Urinary bladder (tissue), 4 donors: ENCODE results near the gene IL4I1. TPM values are rescaled to one million over a fixed set of nuclear protein-coding genes. Genes with fewer than 3 reads are reported as not detected.

ENCODE experiments used
- DNase-seq: peaks from one replicate; pipeline ENCODE4 v3.0.0-alpha.2; 2015; ENCODE audit errors: extremely low spot score
- H3K27ac ChIP-seq: one replicate; pipeline ENCODE4 v1.5.1; 2013; ENCODE audit warnings: low read depth, mild to moderate bottlenecking, moderate library complexity
- H3K36me3 ChIP-seq: one replicate; pipeline ENCODE4 v1.6.1; 2013; ENCODE audit warnings: mild to moderate bottlenecking, moderate library complexity; ENCODE audit not compliant: insufficient read depth
- H3K4me1 ChIP-seq: one replicate; pipeline ENCODE4 v1.6.1; 2013; ENCODE audit warnings: mild to moderate bottlenecking, moderate library complexity; ENCODE audit not compliant: insufficient read depth
- H3K4me3 ChIP-seq: one replicate; pipeline ENCODE4 v1.5.1; 2013; ENCODE audit warnings: low read depth, low read length
- WGBS: extraction: QIAGEN DNeasy Blood & Tissue Kit; methylation state at CpG from one replicate; pipeline ENCODE4 v1.1.7; 2013; 5-methylcytosine and 5-hydroxymethylcytosine counted together
- polyA plus RNA-seq: library from polyadenylated mRNA; stranded (reverse); fragments of 200-250 nt; gene quantifications from one replicate; pipeline ENCODE4 v1.2.3, GENCODE V29; 2013
- total RNA-seq: library from RNA; depleted of rRNA; stranded (reverse); fragments of >200 nt; gene quantifications from one replicate; pipeline ENCODE4 v1.2.3, GENCODE V29; 2014
- donor health status: healthy with polysubstance abuse.
- donor health status: healthy.

Gene IL4I1
- total and polyA plus RNA-seq, 2 donors, result 0.58 to 1.4 TPM

- Histone ChIP-seq H3K4me3 (no peak overlapping the region), H3K4me1 (no peaks in the 10 kb centered on the region), H3K36me3 (peaks cover 16% of the 10 kb centered on the region), H3K27ac (no peak overlapping the region)
- 98% methylated on average over 5 of the region's 5 CpGs for WGBS
- no peak for DNase-seq
Observed at GRCh38 chr19:49883094-49883493, 13.6 kb downstream of the IL4I1 start.

GRCh38 chr19:49882643-49883042 is 14.0 kb downstream of the IL4I1 start:
- H3K36me3 ChIP-seq, result peaks cover 16% of the 10 kb centered on the region
- no peak overlapping the region for H3K4me3 ChIP-seq
- H3K4me1 ChIP-seq, result no peaks in the 10 kb centered on the region
- no peak overlapping the region for H3K27ac ChIP-seq
- no peak for DNase-seq
- 97% methylated on average over 14 of the region's 14 CpGs for WGBS

GRCh38 chr19:49881672-49882394 is 14.9 kb downstream of the IL4I1 start:
- WGBS, result 93% methylated on average over 31 of the region's 31 CpGs
- H3K27ac ChIP-seq, result no peak overlapping the region
- H3K4me3 ChIP-seq, result no peak overlapping the region
- no peak for DNase-seq
- no peaks in the 10 kb centered on the region for H3K4me1 ChIP-seq
- H3K36me3 ChIP-seq, result peaks cover 16% of the 10 kb centered on the region

GRCh38 chr19:49881186-49881585 is 15.5 kb downstream of the IL4I1 start:
- DNase-seq, result no peak
- H3K36me3 ChIP-seq, result peaks cover 16% of the 10 kb centered on the region

GRCh38 chr19:49880162-49880869 is 16.4 kb downstream of the IL4I1 start:
- H3K4me3 ChIP-seq, result no peak overlapping the region
- WGBS, result 93% methylated on average over 10 of the region's 10 CpGs
- no peak overlapping the region for H3K27ac ChIP-seq
- DNase-seq, result no peak
- H3K36me3 ChIP-seq, result peaks cover 16% of the 10 kb centered on the region
- no peaks in the 10 kb centered on the region for H3K4me1 ChIP-seq

More at GRCh38 chr19:49881186-49881585, 15.5 kb downstream of the IL4I1 start:
- H3K4me3 ChIP-seq, result no peak overlapping the region
- no peak overlapping the region for H3K27ac ChIP-seq
- no peaks in the 10 kb centered on the region for H3K4me1 ChIP-seq
- WGBS, result 96% methylated on average over 17 of the region's 17 CpGs

GRCh38 chr19:49879243-49879963 is 17.3 kb downstream of the IL4I1 start:
- H3K4me3 ChIP-seq, result no peak overlapping the region
- no peak for DNase-seq
- no peaks in the 10 kb centered on the region for H3K4me1 ChIP-seq
- H3K36me3 ChIP-seq, result peaks cover 14% of the 10 kb centered on the region
- no peak overlapping the region for H3K27ac ChIP-seq
- 95% methylated on average over 12 of the region's 12 CpGs for WGBS

GRCh38 chr19:49878744-49879070 is 18.0 kb downstream of the IL4I1 start:
- no peak overlapping the region for H3K4me3 ChIP-seq
- no peaks in the 10 kb centered on the region for H3K4me1 ChIP-seq
- no peak for DNase-seq
- WGBS, result 84% methylated on average over 9 of the region's 9 CpGs
- H3K27ac ChIP-seq, result no peak overlapping the region
- peaks cover 7% of the 10 kb centered on the region for H3K36me3 ChIP-seq

GRCh38 chr19:49877879-49878743 is 18.6 kb downstream of the IL4I1 start:
- peaks cover 7% of the 10 kb centered on the region for H3K36me3 ChIP-seq
- DNase-seq, result peak; percentile 94
- H3K4me1 ChIP-seq, result no peaks in the 10 kb centered on the region
- peak overlapping the region; percentile 41 for H3K4me3 ChIP-seq
- 7% methylated on average over 41 of the region's 41 CpGs for WGBS
- H3K27ac ChIP-seq, result peak overlapping the region; percentile 94

- peak; percentile 99 for DNase-seq
- Histone ChIP-seq H3K36me3 (peaks cover 7% of the 10 kb centered on the region), H3K27ac (peak within 1 kb of the TSS; percentile 94), H3K4me1 (no peaks in the 10 kb centered on the region), H3K4me3 (peak within 1 kb of the TSS; percentile 59)
- under 1% methylated on average over 61 of the region's 61 CpGs for WGBS
Observed at GRCh38 chr19:49877020-49877878, 19.4 kb downstream of the IL4I1 start, which contains the start of the genes AKT1S1 and TBC1D17. TSS of gene AKT1S1 (minus strand) at chr19:49877355. CDS start at chr19:49873295, 4,060 bp downstream. TSS of gene TBC1D17 (plus strand) at chr19:49877702. CDS start at chr19:49877724, 22 bp downstream.

- DNase-seq, result peak; percentile 99
- WGBS, result under 1% methylated on average over 46 of the region's 46 CpGs
- H3K4me1 ChIP-seq, result no peaks in the 10 kb centered on the region
- peak overlapping the region; percentile 94 for H3K27ac ChIP-seq
- H3K4me3 ChIP-seq, result peak overlapping the region; percentile 59
- H3K36me3 ChIP-seq, result peaks cover 3% of the 10 kb centered on the region
Observed at GRCh38 chr19:49876422-49877019, 20.2 kb downstream of the IL4I1 start.

GRCh38 chr19:49875857-49876421 is 20.7 kb downstream of the IL4I1 start:
- under 1% methylated on average over 28 of the region's 28 CpGs for WGBS
- DNase-seq, result no peak
- peak overlapping the region; percentile 59 for H3K4me3 ChIP-seq
- peak overlapping the region; percentile 76 for H3K27ac ChIP-seq
- H3K4me1 ChIP-seq, result no peaks in the 10 kb centered on the region
- no peaks in the 10 kb centered on the region for H3K36me3 ChIP-seq

GRCh38 chr19:49875177-49875576 is 21.5 kb downstream of the IL4I1 start:
- Histone ChIP-seq H3K4me1 (no peaks in the 10 kb centered on the region), H3K27ac (no peak overlapping the region), H3K36me3 (no peaks in the 10 kb centered on the region), H3K4me3 (no peak overlapping the region)
- 88% methylated on average over 4 of the region's 4 CpGs for WGBS
- no peak for DNase-seq
